Colonic mucosa (tissue), 4 donors: Measurements from ENCODE around the gene ITPK1. TPM values are rescaled to one million over a fixed set of nuclear protein-coding genes. Genes with fewer than 3 reads are reported as not detected.

Source experiments
- DNase-seq: peaks from one replicate; pipeline ENCODE4 v3.0.0-alpha.2; 2020
- H3K27ac ChIP-seq: fragments of 200-600 bp; one replicate; pipeline ENCODE4 v1.8.0; 2021
- H3K27me3 ChIP-seq: fragments of 200-600 bp; one replicate; pipeline ENCODE4 v1.8.0; 2021
- H3K36me3 ChIP-seq: fragments of 200-600 bp; one replicate; pipeline ENCODE4 v1.8.0; 2021
- H3K4me1 ChIP-seq: fragments of 200-600 bp; one replicate; pipeline ENCODE4 v1.8.0; 2021; ENCODE audit warnings: mild to moderate bottlenecking
- H3K4me3 ChIP-seq: fragments of 200-600 bp; one replicate; pipeline ENCODE4 v1.8.0; 2021
- H3K9ac ChIP-seq, 2 donors: one replicate each; pipeline ENCODE4 v1.7.0; 2013; ENCODE audit warnings: control low read depth in 2 of 2, low read depth in 2 of 2, low read length in 2 of 2
- H3K9me3 ChIP-seq: fragments of 200-600 bp; one replicate; pipeline ENCODE4 v1.8.0; 2021
- CTCF ChIP-seq: fragments of 200-600 bp; IDR thresholded peaks from one replicate; pipeline ENCODE4 v1.8.0; 2022; ENCODE audit warnings: antibody characterized with exemption, mild to moderate bottlenecking
- intact Hi-C: fragments of 100-400 bp; cut with DNase I; formaldehyde crosslinking; loops from one replicate; pipeline ENCODE4 v1.14.1; 2022
- total RNA-seq, 2 donors: library from RNA; stranded (reverse); fragmentation: NEBNext Ultra II Directional in 1 of 2; extraction: Animal tissue kit (Norgen Biotek cat#: 25700) in 1 of 2; gene quantifications; one replicate each; pipeline ENCODE4 v1.2.1, GENCODE V29; 2021
- donor health status: healthy.
- donor health status: DM: no; HTN: no; CAD: no.
- donor health status: DM: no; HTN: no; CAD: no.

Gene ITPK1
- total RNA-seq, 2 donors from 2014 or later, result 118 to 134 TPM

GRCh38 chr14:92931681-92932447 is 183.9 kb downstream of the ITPK1 start:
- Histone ChIP-seq H3K36me3 (peaks cover 5% of the 10 kb centered on the region), H3K4me1 (no peaks in the 10 kb centered on the region), H3K9ac (no peak overlapping the region), H3K4me3 (no peak overlapping the region), H3K27me3 (no peaks in the 10 kb centered on the region), H3K9me3 (no peaks in the 10 kb centered on the region), H3K27ac (no peak overlapping the region)
- no peak for TF ChIP-seq CTCF
- DNase-seq, result no peak
- intact Hi-C loops, result no loop called here

- Histone ChIP-seq H3K4me1 (no peaks in the 10 kb centered on the region), H3K27ac (no peak overlapping the region), H3K9ac (no peak overlapping the region), H3K4me3 (no peak overlapping the region), H3K9me3 (no peaks in the 10 kb centered on the region), H3K36me3 (no peaks in the 10 kb centered on the region), H3K27me3 (no peaks in the 10 kb centered on the region)
- DNase-seq, result no peak
- no peak for TF ChIP-seq CTCF
- intact Hi-C loops, result no loop called here
Observed at GRCh38 chr14:92930737-92931602, 184.8 kb downstream of the ITPK1 start.

GRCh38 chr14:92929689-92930608 is 185.8 kb downstream of the ITPK1 start:
- no peak for TF ChIP-seq CTCF
- no peaks in the 10 kb centered on the region for H3K27me3 ChIP-seq
- H3K27ac ChIP-seq, result no peak overlapping the region
- no peak for DNase-seq
- H3K9me3 ChIP-seq, result no peaks in the 10 kb centered on the region
- H3K4me1 ChIP-seq, result no peaks in the 10 kb centered on the region
- intact Hi-C loops, result no loop called here
- no peak overlapping the region for H3K4me3 ChIP-seq
- no peaks in the 10 kb centered on the region for H3K36me3 ChIP-seq
- no peak overlapping the region for H3K9ac ChIP-seq

GRCh38 chr14:92928961-92929688 is 186.6 kb downstream of the ITPK1 start:
- H3K4me3 ChIP-seq, result no peak overlapping the region
- no peak overlapping the region for H3K9ac ChIP-seq
- no peaks in the 10 kb centered on the region for H3K4me1 ChIP-seq
- no peaks in the 10 kb centered on the region for H3K27me3 ChIP-seq
- no peaks in the 10 kb centered on the region for H3K9me3 ChIP-seq
- no peak for DNase-seq
- no peak for TF ChIP-seq CTCF
- intact Hi-C loops, result no loop called here
- H3K27ac ChIP-seq, result no peak overlapping the region
- H3K36me3 ChIP-seq, result no peaks in the 10 kb centered on the region
